Endodermal cell (in vitro differentiated cells): Measurements from ENCODE around the gene C16orf54. TPM values are rescaled to one million over a fixed set of nuclear protein-coding genes. Genes with fewer than 3 reads are reported as not detected.
A peak's percentile ranks its signal among the peaks of the same experiment; 100 is the strongest.
"Not testable (repeated sequence)": the region's sequence is repeated elsewhere in the genome, so short reads cannot be mapped to it uniquely, and the experiment has no call there.

Source experiments
- DNase-seq: peaks from one replicate; pipeline ENCODE4 v3.0.0-alpha.2; 2017
- H3K27ac ChIP-seq: 2 replicates; pipeline ENCODE4 v1.5.1; 2013; ENCODE audit warnings: mild to moderate bottlenecking, low read depth, low read length, moderate library complexity
- H3K27me3 ChIP-seq: 2 replicates; pipeline ENCODE4 v1.6.1; 2013; ENCODE audit warnings: mild to moderate bottlenecking, low read length, moderate library complexity; ENCODE audit not compliant: insufficient read depth, control insufficient read depth, poor library complexity, severe bottlenecking
- H3K36me3 ChIP-seq: 2 replicates; pipeline ENCODE4 v1.7.0; 2013; ENCODE audit warnings: mild to moderate bottlenecking, low read length, moderate library complexity; ENCODE audit not compliant: control insufficient read depth, insufficient read depth
- H3K4me1 ChIP-seq: one replicate; pipeline ENCODE4 v1.7.0; 2013; ENCODE audit warnings: low read length; ENCODE audit not compliant: control insufficient read depth, insufficient read depth
- H3K4me3 ChIP-seq: 2 replicates; pipeline ENCODE4 v1.5.1; 2013; ENCODE audit warnings: mild to moderate bottlenecking, low read length, moderate library complexity
- H3K9ac ChIP-seq: 2 replicates; pipeline ENCODE4 v1.6.1; 2013; ENCODE audit warnings: mild to moderate bottlenecking, low read length, moderate library complexity; ENCODE audit not compliant: poor library complexity, severe bottlenecking; ENCODE audit errors: extremely low read depth
- H3K9me3 ChIP-seq: 2 replicates; pipeline ENCODE4 v1.6.1; 2013; ENCODE audit warnings: mild to moderate bottlenecking, low read length, moderate library complexity; ENCODE audit not compliant: control insufficient read depth
- H3K27ac Mint-ChIP-seq: 2 replicates; pipeline ENCODE4 v1.8.0; 2020; ENCODE audit warnings: mixed read lengths
- H3K27me3 Mint-ChIP-seq: 2 replicates; pipeline ENCODE4 v1.8.0; 2021; ENCODE audit warnings: mild to moderate bottlenecking, mixed read lengths; ENCODE audit not compliant: insufficient read depth
- H3K36me3 Mint-ChIP-seq: 2 replicates; pipeline ENCODE4 v1.8.0; 2020; ENCODE audit warnings: low read depth, mixed read lengths
- H3K4me1 Mint-ChIP-seq: 2 replicates; pipeline ENCODE4 v1.8.0; 2020; ENCODE audit warnings: mixed read lengths
- H3K4me3 Mint-ChIP-seq: 2 replicates; pipeline ENCODE4 v1.8.0; 2020; ENCODE audit warnings: mild to moderate bottlenecking, moderate library complexity, mixed read lengths
- H3K9me3 Mint-ChIP-seq: 2 replicates; pipeline ENCODE4 v1.8.0; 2020; ENCODE audit warnings: mild to moderate bottlenecking, mixed read lengths
- WGBS, 2 experiments: methylation state at CpG; one replicate each; pipeline versions ENCODE4 v1.1.5 to v1.1.7; 2013; ENCODE audit warnings: missing lambda C conversion rate in 2 of 2, mixed read lengths in 1 of 2; ENCODE audit not compliant: insufficient coverage in 1 of 2, insufficient read length in 1 of 2; 5-methylcytosine and 5-hydroxymethylcytosine counted together
- total RNA-seq, 2 donors: library from RNA; stranded (reverse); fragmentation: NEBNext Ultra II Directional in 1 of 2; extraction: Animal tissue kit (Norgen Biotek cat#: 25700) in 1 of 2; gene quantifications; 2 replicates in 1 of 2; 3 replicates in 1 of 2; pipeline ENCODE4 v1.2.1, GENCODE V29; 2021
- TF ChIP-seq, protein P1 (sequence below): fragments of 200-600 bp; sonication (generic); conservative IDR thresholded peaks from 2 replicates; pipeline ENCODE4 v1.5.0; 2021; ENCODE audit warnings: antibody characterized with exemption, mild to moderate bottlenecking

The C16orf54 gene
- total RNA-seq, 2 donors from 2014 or later: not detected

DNA sequence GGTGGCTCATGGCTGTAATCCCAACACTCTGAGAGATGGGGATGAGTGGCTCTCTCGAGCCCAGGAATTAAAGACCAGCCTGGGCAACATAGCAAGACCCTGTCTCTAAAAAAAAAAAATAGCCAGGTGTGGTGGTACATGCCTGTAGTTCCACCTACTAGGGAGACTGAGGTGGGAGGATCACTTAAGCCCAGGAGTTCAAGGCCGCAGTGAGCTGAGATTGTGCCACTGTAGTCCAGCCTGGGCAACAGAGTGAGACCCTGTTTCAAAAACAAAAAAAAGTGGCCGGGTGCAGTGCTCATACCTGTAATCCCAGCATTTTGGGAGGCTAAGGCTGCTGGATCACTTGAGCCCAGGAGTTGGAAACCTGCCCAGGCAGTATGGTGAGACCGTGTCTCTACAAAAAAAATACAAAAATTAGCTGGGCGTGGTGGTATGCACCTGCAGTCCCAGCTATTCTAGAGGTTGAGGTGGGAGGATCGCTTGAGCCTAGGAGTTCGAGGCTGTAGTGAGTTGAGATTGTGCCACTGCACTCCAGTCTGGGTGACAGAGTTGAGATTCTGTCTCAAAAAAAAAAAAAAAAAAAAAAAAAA, 3.0 kb downstream of the C16orf54 start:
- no peak overlapping the region for H3K9ac ChIP-seq
- H3K27me3 Mint-ChIP-seq: no peaks in the 10 kb centered on the region
- H3K27ac Mint-ChIP-seq: no peak overlapping the region
- DNase-seq: no peak
- peaks cover 20% of the 10 kb centered on the region for H3K4me1 Mint-ChIP-seq
- no peak overlapping the region for H3K4me3 ChIP-seq
- no peaks in the 10 kb centered on the region for H3K4me1 ChIP-seq
- peaks cover 6% of the 10 kb centered on the region for H3K9me3 Mint-ChIP-seq
- WGBS, 2 experiments: 93 to 100% methylated on average over 3 to 7 of the region's 7 CpGs
- H3K27me3 ChIP-seq: no peaks in the 10 kb centered on the region
- H3K27ac ChIP-seq: no peak overlapping the region
- peaks cover 3% of the 10 kb centered on the region for H3K36me3 Mint-ChIP-seq
- TF ChIP-seq, protein P1, sequence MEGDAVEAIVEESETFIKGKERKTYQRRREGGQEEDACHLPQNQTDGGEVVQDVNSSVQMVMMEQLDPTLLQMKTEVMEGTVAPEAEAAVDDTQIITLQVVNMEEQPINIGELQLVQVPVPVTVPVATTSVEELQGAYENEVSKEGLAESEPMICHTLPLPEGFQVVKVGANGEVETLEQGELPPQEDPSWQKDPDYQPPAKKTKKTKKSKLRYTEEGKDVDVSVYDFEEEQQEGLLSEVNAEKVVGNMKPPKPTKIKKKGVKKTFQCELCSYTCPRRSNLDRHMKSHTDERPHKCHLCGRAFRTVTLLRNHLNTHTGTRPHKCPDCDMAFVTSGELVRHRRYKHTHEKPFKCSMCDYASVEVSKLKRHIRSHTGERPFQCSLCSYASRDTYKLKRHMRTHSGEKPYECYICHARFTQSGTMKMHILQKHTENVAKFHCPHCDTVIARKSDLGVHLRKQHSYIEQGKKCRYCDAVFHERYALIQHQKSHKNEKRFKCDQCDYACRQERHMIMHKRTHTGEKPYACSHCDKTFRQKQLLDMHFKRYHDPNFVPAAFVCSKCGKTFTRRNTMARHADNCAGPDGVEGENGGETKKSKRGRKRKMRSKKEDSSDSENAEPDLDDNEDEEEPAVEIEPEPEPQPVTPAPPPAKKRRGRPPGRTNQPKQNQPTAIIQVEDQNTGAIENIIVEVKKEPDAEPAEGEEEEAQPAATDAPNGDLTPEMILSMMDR: no peak
- no peak overlapping the region for H3K4me3 Mint-ChIP-seq
- no peaks in the 10 kb centered on the region for H3K9me3 ChIP-seq
- no peaks in the 10 kb centered on the region for H3K36me3 ChIP-seq

DNA sequence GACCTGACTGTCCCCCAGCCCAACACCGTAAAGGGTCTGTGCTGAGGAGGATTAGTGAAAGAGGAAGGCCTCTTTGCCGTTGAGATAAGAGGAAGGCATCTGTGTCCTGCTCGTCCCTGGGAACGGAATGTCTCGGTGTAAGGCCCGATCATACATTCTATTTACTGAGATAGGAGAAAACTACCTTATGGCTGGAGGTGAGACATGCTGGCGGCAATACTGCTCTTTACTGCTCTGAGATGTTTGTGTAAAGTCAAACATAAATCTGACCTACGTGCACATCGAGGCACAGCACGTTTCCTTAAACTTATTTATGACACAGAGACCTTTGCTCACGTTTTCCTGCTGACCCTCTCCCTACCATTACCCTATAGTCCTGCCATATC, 5.2 kb downstream of the C16orf54 start:
- H3K4me3 ChIP-seq, H3K4me1 ChIP-seq, H3K4me3 Mint-ChIP-seq, H3K36me3 ChIP-seq, H3K27me3 ChIP-seq, H3K9me3 ChIP-seq, H3K9me3 Mint-ChIP-seq, H3K27ac ChIP-seq, H3K27me3 Mint-ChIP-seq, H3K9ac ChIP-seq, DNase-seq: not testable (repeated sequence)
- WGBS, 2 experiments: 88 to 93% methylated on average over 11 of the region's 11 CpGs
- Mint-ChIP-seq H3K4me1 (peaks cover 20% of the 10 kb centered on the region), H3K36me3 (peaks cover 12% of the 10 kb centered on the region), H3K27ac (peak overlapping the region; percentile 40)

DNA sequence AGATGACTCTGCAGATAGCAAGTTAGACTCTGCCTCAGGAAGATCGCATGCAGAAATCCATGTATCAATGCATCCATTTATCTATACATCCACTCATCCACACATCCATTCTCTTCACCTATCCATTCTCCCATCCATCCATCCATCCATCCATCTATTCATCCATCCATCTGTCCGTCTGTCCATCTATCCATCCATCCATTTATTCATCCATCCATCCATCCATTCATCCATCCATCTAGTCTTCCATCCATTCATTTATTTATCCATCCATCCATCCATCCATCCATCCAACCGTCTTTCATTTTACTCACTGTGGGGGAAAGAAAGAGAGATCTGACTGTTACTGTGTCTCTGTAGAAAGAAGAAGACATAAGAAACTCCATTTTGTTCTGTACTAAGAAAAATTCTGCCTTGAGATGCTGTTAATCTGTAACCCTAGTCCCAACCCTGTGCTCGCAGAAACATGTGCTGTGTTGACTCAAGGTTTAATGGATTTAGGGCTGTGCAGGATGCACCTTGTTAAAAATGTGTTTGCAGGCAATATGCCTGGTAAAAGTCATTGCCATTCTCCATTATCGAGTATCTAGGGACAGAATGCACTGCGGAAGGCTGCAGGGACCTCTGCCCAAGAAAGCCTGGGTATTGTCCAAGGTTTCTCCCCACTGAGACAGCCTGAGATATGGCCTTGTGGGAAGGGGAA, 5.7 kb downstream of the C16orf54 start:
- H3K4me1 ChIP-seq, H3K27me3 ChIP-seq, H3K36me3 ChIP-seq, H3K9me3 ChIP-seq, H3K4me3 Mint-ChIP-seq, DNase-seq, H3K9ac ChIP-seq, H3K4me3 ChIP-seq, H3K27me3 Mint-ChIP-seq, H3K27ac ChIP-seq, H3K9me3 Mint-ChIP-seq: not testable (repeated sequence)
- Mint-ChIP-seq H3K4me1 (peaks cover 20% of the 10 kb centered on the region), H3K27ac (peak overlapping the region; percentile 40), H3K36me3 (peaks cover 12% of the 10 kb centered on the region)
- WGBS, 2 experiments: 88 to 94% methylated on average over 5 of the region's 6 CpGs

DNA sequence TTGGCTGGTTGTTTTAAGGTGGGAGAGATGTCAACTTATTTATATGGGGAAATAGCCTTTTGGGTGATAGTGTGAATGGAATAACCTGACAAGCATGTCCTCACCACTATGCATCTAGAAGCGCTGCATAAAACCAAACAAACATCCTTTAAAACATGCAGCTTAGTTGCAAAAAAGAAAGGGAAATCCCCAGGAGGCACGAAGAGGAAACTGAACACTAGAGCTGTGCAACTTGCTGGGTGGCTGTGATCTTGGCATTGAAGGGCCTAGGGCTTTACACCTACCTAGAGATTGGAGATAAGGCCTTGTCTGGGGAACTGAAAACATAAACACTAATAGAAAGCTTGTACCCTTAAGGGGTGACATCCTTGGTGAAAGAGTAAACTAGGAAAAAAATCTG, 7.3 kb downstream of the C16orf54 start:
- H3K27ac Mint-ChIP-seq: no peak overlapping the region

More for the DNA sequence above, 7.3 kb downstream of the C16orf54 start:
- Mint-ChIP-seq H3K4me3 (no peak overlapping the region), H3K4me1 (peaks cover 20% of the 10 kb centered on the region), H3K36me3 (peaks cover 21% of the 10 kb centered on the region), H3K9me3 (no peaks in the 10 kb centered on the region), H3K27me3 (no peaks in the 10 kb centered on the region)
- Histone ChIP-seq H3K27ac (no peak overlapping the region), H3K9ac (no peak overlapping the region), H3K4me3 (no peak overlapping the region), H3K9me3 (no peaks in the 10 kb centered on the region), H3K4me1 (no peaks in the 10 kb centered on the region), H3K27me3 (no peaks in the 10 kb centered on the region), H3K36me3 (peaks cover 5% of the 10 kb centered on the region)
- DNase-seq: no peak
- TF ChIP-seq, protein P1: no peak
- WGBS, 2 experiments: 100% methylated on average over 1 to 2 of the region's 2 CpGs
